ENCODE measurements around the gene NMT2. TPM values are rescaled to one million over a fixed set of nuclear protein-coding genes. Genes with fewer than 3 reads are reported as not detected.

The NMT2 gene
- total and polyA plus RNA-seq, 2 experiments from 2014 or later = 15.0 to 23.4 TPM

DNA sequence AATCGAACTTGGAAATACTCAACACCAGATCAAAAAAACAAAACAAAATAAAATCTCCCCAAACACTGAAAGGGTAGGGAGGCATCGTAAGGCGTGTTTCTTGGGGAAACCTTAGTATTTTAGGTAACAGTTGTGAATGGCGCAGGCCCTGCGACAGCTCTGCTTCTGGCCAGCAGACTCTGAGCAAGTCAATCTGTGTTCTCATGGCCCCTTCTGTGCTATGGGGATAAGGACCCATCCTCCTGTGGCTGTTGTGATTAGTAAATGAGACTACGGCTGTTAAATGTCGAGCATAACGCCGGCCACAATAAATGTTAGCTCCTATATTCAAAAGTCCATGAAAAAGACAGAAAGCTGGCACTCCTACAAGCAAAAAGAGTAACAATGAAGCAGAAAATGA, 44.3 kb downstream of the NMT2 start:
- TF ChIP-seq EZH2 (IDR thresholded peaks at IDR 0.05; ENCODE audit: borderline replicate concordance) = no peak
- TF ChIP-seq, protein P1, sequence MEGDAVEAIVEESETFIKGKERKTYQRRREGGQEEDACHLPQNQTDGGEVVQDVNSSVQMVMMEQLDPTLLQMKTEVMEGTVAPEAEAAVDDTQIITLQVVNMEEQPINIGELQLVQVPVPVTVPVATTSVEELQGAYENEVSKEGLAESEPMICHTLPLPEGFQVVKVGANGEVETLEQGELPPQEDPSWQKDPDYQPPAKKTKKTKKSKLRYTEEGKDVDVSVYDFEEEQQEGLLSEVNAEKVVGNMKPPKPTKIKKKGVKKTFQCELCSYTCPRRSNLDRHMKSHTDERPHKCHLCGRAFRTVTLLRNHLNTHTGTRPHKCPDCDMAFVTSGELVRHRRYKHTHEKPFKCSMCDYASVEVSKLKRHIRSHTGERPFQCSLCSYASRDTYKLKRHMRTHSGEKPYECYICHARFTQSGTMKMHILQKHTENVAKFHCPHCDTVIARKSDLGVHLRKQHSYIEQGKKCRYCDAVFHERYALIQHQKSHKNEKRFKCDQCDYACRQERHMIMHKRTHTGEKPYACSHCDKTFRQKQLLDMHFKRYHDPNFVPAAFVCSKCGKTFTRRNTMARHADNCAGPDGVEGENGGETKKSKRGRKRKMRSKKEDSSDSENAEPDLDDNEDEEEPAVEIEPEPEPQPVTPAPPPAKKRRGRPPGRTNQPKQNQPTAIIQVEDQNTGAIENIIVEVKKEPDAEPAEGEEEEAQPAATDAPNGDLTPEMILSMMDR (IDR thresholded peaks at IDR 0.05; ENCODE audit: poor library complexity) = no peak
- TF ChIP-seq EZH2phosphoT487 (IDR thresholded peaks at IDR 0.05; ENCODE audit: low read depth, severe bottlenecking, unreplicated experiment) = no peak
- H4K20me1 ChIP-seq (ENCODE audit: insufficient read depth, poor library complexity, severe bottlenecking) = no peaks in the 10 kb centered on the region
- 99% methylated on average over 9 of the region's 9 CpGs for WGBS (ENCODE audit: low lambda C conversion rate, missing lambda C conversion rate)
- H3K9me3 ChIP-seq (ENCODE audit: low read depth) = no peaks in the 10 kb centered on the region
- no peak overlapping the region for H3K27ac ChIP-seq
- H3K4me3 ChIP-seq = no peak overlapping the region
- no peaks in the 10 kb centered on the region for H3K27me3 ChIP-seq
- no peaks in the 10 kb centered on the region for H3K36me3 ChIP-seq (replicated peaks; ENCODE audit: insufficient read depth, low read depth)
- H2AFZ ChIP-seq = no peak overlapping the region
- H3K4me1 ChIP-seq (ENCODE audit: insufficient read depth) = no peaks in the 10 kb centered on the region
- DNase-seq (ENCODE audit: low spot score) = no peak
- no peaks in the 10 kb centered on the region for H3K9me2 ChIP-seq (replicated peaks; ENCODE audit: insufficient read depth)
- H3K79me2 ChIP-seq = no peaks in the 10 kb centered on the region
- no peak overlapping the region for H3K4me2 ChIP-seq

DNA sequence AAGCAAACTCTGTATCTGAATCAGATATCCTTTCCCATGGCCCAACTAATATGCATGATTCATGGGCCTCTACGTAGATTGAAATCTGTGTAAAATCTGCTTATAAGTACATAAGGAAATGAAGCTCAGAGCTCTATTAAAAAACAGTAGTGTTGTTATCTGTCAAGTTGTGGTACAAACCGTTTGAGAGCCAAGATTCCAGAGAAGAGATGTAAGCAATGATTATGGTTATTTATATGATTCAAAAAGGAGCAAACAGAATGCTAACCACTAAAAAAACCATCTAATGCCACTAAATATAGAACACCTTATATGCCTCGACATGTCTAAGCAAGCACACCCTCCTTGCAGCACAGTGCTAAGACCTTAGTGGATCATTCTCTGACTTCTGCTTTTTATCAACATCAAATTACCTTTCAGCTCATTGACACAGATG, 44.7 kb downstream of the NMT2 start:
- Histone ChIP-seq H3K79me2 (no peaks in the 10 kb centered on the region), H2AFZ (no peak overlapping the region), H3K9me2 (replicated peaks; ENCODE audit: insufficient read depth) (no peaks in the 10 kb centered on the region), H3K4me2 (no peak overlapping the region), H3K9me3 (ENCODE audit: low read depth) (no peaks in the 10 kb centered on the region), H3K36me3 (replicated peaks; ENCODE audit: insufficient read depth, low read depth) (no peaks in the 10 kb centered on the region), H3K4me3 (no peak overlapping the region), H3K27ac (no peak overlapping the region), H3K4me1 (ENCODE audit: insufficient read depth) (no peaks in the 10 kb centered on the region), H4K20me1 (ENCODE audit: insufficient read depth, poor library complexity, severe bottlenecking) (no peaks in the 10 kb centered on the region), H3K27me3 (no peaks in the 10 kb centered on the region)
- 68% methylated on average over 3 of the region's 3 CpGs for WGBS (ENCODE audit: low lambda C conversion rate, missing lambda C conversion rate)
- TF ChIP-seq EZH2phosphoT487 (IDR thresholded peaks at IDR 0.05; ENCODE audit: low read depth, severe bottlenecking, unreplicated experiment) (no peak), EZH2 (IDR thresholded peaks at IDR 0.05; ENCODE audit: borderline replicate concordance) (no peak)
- TF ChIP-seq, protein P1 (IDR thresholded peaks at IDR 0.05; ENCODE audit: poor library complexity) = no peak
- DNase-seq (ENCODE audit: low spot score) = no peak

DNA sequence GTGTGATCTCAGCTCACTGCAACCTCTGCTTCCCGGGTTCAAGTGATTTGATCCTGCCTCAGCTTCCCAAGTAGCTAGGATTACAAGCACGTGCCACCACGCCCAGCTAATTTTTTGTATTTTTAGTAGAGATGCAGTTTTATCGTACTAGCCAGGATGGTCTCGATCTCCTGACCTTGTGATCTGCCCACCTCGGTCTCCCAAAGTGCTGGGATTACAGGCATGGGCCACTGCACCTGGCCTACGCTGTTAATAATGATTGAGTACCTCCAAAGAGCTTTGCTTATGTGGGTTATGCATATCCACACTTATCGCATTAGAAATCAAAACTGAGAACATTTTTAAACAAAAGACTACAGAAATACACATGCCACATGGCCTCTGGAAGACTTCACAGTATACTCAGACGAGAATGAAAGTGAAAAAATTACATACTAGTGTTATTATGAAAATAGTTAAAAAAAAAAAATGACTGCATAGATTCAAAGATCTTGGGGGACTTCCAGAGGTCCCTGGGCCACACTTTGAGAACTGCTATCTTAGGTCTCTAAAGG, 45.9 kb downstream of the NMT2 start:
- Histone ChIP-seq H3K9me2 (replicated peaks; ENCODE audit: insufficient read depth) (no peaks in the 10 kb centered on the region), H3K36me3 (replicated peaks; ENCODE audit: insufficient read depth, low read depth) (no peaks in the 10 kb centered on the region), H4K20me1 (ENCODE audit: insufficient read depth, poor library complexity, severe bottlenecking) (no peaks in the 10 kb centered on the region), H3K9me3 (ENCODE audit: low read depth) (no peaks in the 10 kb centered on the region), H3K4me1 (ENCODE audit: insufficient read depth) (no peaks in the 10 kb centered on the region), H3K4me3 (no peak overlapping the region), H3K79me2 (no peaks in the 10 kb centered on the region), H3K27ac (no peak overlapping the region), H3K4me2 (no peak overlapping the region), H3K27me3 (no peaks in the 10 kb centered on the region), H2AFZ (no peak overlapping the region)
- 88% methylated on average over 9 of the region's 9 CpGs for WGBS (ENCODE audit: low lambda C conversion rate, missing lambda C conversion rate)
- DNase-seq (ENCODE audit: low spot score) = no peak
- TF ChIP-seq EZH2 (IDR thresholded peaks at IDR 0.05; ENCODE audit: borderline replicate concordance) = no peak
- TF ChIP-seq, protein P1 (IDR thresholded peaks at IDR 0.05; ENCODE audit: poor library complexity) = no peak

DNA sequence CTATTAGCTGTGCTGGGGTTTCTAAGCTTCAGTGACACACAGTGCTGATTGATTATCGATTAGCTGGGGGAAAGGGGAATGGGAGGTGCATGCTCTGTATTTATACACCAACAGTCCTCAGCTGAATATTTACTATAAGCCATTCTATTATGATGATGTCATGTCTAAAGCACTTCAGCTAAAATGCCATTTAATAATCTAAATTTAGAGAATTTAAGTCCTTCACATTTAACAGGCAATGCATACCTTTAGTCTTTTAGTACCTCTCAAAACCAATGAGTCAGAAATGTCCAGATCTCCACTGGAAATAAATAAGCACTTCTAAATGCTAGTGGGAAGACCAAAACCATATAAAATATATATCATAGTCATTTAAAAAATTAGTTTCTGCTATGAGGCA, 46.8 kb downstream of the NMT2 start:
- no peak overlapping the region for H2AFZ ChIP-seq
- H3K79me2 ChIP-seq = no peaks in the 10 kb centered on the region
- no peak for DNase-seq (ENCODE audit: low spot score)
- H3K36me3 ChIP-seq (replicated peaks; ENCODE audit: insufficient read depth, low read depth) = no peaks in the 10 kb centered on the region
- H3K27ac ChIP-seq = no peak overlapping the region
- H3K4me3 ChIP-seq = no peak overlapping the region
- no peaks in the 10 kb centered on the region for H3K9me2 ChIP-seq (replicated peaks; ENCODE audit: insufficient read depth)
- no peaks in the 10 kb centered on the region for H3K9me3 ChIP-seq (ENCODE audit: low read depth)
- H4K20me1 ChIP-seq (ENCODE audit: insufficient read depth, poor library complexity, severe bottlenecking) = no peaks in the 10 kb centered on the region
- TF ChIP-seq, protein P1 (IDR thresholded peaks at IDR 0.05; ENCODE audit: poor library complexity) = no peak
- TF ChIP-seq EZH2 (IDR thresholded peaks at IDR 0.05; ENCODE audit: borderline replicate concordance) (no peak), EZH2phosphoT487 (IDR thresholded peaks at IDR 0.05; ENCODE audit: low read depth, severe bottlenecking, unreplicated experiment) (no peak)
- no peaks in the 10 kb centered on the region for H3K27me3 ChIP-seq
- H3K4me2 ChIP-seq = no peak overlapping the region
- no peaks in the 10 kb centered on the region for H3K4me1 ChIP-seq (ENCODE audit: insufficient read depth)
- 100% methylated on average over 1 of the region's 1 CpG for WGBS (ENCODE audit: low lambda C conversion rate, missing lambda C conversion rate)

Measured in hepatocyte (in vitro differentiated cells).